ENCODE measurements around the gene UPP2. TPM values are rescaled to one million over a fixed set of nuclear protein-coding genes. Genes with fewer than 3 reads are reported as not detected.

The UPP2 gene
- total RNA-seq, 1 donor from 2014 or later: not detected

- intact Hi-C loops (cut with DNase I): no loop called here
- no peak for DNase-seq (ENCODE audit: low spot score)
Measured at GRCh38 chr2:158103411-158104012, 1.8 kb downstream of the UPP2 start.

GRCh38 chr2:158104903-158105302, 3.2 kb downstream of the UPP2 start:
- no peak for DNase-seq (ENCODE audit: low spot score)
- intact Hi-C loops (cut with DNase I): no loop called here

GRCh38 chr2:158112992-158113391, 11.3 kb downstream of the UPP2 start:
- DNase-seq (ENCODE audit: low spot score): no peak
- intact Hi-C loops (cut with DNase I): no loop called here

- intact Hi-C loops (cut with DNase I): no loop called here
- DNase-seq (ENCODE audit: low spot score): no peak
Measured at GRCh38 chr2:158113741-158114295, 12.1 kb downstream of the UPP2 start.

- no peak for DNase-seq (ENCODE audit: low spot score)
- intact Hi-C loops (cut with DNase I): no loop called here
Measured at GRCh38 chr2:158114516-158114915, 12.8 kb downstream of the UPP2 start.

GRCh38 chr2:158115202-158115767, 13.6 kb downstream of the UPP2 start:
- intact Hi-C loops (cut with DNase I): no loop called here
- DNase-seq (ENCODE audit: low spot score): no peak

GRCh38 chr2:158116936-158117335, 15.3 kb downstream of the UPP2 start:
- no peak for DNase-seq (ENCODE audit: low spot score)
- intact Hi-C loops (cut with DNase I): no loop called here

- intact Hi-C loops (cut with DNase I): no loop called here
Measured at GRCh38 chr2:158120102-158120501, 18.4 kb downstream of the UPP2 start.

GRCh38 chr2:158120664-158121641, 19.3 kb downstream of the UPP2 start:
- DNase-seq (ENCODE audit: low spot score): no peak
- intact Hi-C loops (cut with DNase I): no loop called here

More at GRCh38 chr2:158120102-158120501, 18.4 kb downstream of the UPP2 start:
- DNase-seq (ENCODE audit: low spot score): no peak

- no peak for DNase-seq (ENCODE audit: low spot score)
Measured at GRCh38 chr2:158124896-158125295, 23.2 kb downstream of the UPP2 start.

GRCh38 chr2:158125756-158126498, 24.3 kb downstream of the UPP2 start:
- DNase-seq (ENCODE audit: low spot score): no peak
- intact Hi-C loops (cut with DNase I): no loop called here

More at GRCh38 chr2:158124896-158125295, 23.2 kb downstream of the UPP2 start:
- intact Hi-C loops (cut with DNase I): no loop called here

- DNase-seq (ENCODE audit: low spot score): no peak
- intact Hi-C loops (cut with DNase I): no loop called here
Measured at GRCh38 chr2:158127380-158127804, 25.7 kb downstream of the UPP2 start.

GRCh38 chr2:158128168-158128973, 26.7 kb downstream of the UPP2 start:
- no peak for DNase-seq (ENCODE audit: low spot score)
- intact Hi-C loops (cut with DNase I): no loop called here

- intact Hi-C loops (cut with DNase I): no loop called here
- DNase-seq (ENCODE audit: low spot score): no peak
Measured at GRCh38 chr2:158129037-158129436, 27.4 kb downstream of the UPP2 start.

GRCh38 chr2:158130832-158131473, 29.3 kb downstream of the UPP2 start:
- no peak for DNase-seq (ENCODE audit: low spot score)
- intact Hi-C loops (cut with DNase I): no loop called here

GRCh38 chr2:158131483-158131912, 29.8 kb downstream of the UPP2 start:
- intact Hi-C loops (cut with DNase I): no loop called here
- DNase-seq (ENCODE audit: low spot score): no peak

- DNase-seq (ENCODE audit: low spot score): no peak
- intact Hi-C loops (cut with DNase I): no loop called here
Measured at GRCh38 chr2:158131919-158132566, 30.4 kb downstream of the UPP2 start.

GRCh38 chr2:158134055-158134454, 32.4 kb downstream of the UPP2 start:
- DNase-seq (ENCODE audit: low spot score): no peak
- intact Hi-C loops (cut with DNase I): no loop called here

Measured in cardiac septum (tissue), 1 donor.